ENCODE data around the gene IDS. TPM values are rescaled to one million over a fixed set of nuclear protein-coding genes. Genes with fewer than 3 reads are reported as not detected.
"Not testable (repeated sequence)": the region's sequence is repeated elsewhere in the genome, so short reads cannot be mapped to it uniquely, and the experiment has no call there.

IDS gene
- total RNA-seq, 1 donor from 2014 or later: 43.6 TPM

- DNase-seq (ENCODE audit: low spot score): no peak
Measured at GRCh38 chrX:149499766-149500165, 5.3 kb downstream of the IDS start.

DNA sequence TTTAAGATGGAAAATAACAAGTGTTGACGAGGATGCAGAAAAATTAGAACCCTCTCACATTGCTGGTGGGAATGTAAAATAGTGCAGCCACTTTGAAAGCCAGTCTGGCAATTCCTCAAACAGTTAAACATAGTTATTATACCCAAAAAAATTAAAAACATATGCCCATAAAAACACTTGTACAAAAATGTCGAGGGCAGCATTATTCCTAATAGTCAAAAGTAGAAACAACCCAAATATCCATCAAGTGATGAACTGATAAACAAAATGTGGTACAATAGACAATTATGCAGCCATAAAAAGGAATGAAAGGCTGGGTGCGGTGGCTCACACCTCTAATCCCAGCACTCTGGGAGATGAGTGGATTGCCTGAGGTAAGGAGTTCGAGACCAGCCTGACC lies 6.3 kb downstream of the IDS start:
- no peak for DNase-seq (ENCODE audit: low spot score)

DNA sequence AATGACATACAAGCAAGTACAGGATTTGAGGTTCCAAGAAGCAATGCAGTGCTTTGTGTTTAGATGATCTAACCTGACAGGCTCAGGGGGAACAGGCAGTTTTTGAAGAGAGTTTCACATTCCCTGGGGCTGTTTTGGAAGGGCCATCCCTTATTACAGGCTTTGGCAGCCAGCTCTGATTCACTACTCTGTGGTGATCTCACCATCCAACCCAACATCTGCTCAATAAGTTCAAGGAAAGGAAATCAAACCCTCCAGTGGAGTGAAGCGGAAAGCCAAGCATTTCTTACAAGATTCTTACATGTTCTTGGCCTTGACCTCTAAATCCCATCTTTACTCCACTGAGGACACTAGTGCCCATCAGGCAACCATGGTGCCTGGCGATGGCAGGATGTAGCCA lies 7.5 kb downstream of the IDS start:
- DNase-seq (ENCODE audit: low spot score): no peak

GRCh38 chrX:149497054-149497453 lies 8.1 kb downstream of the IDS start:
- no peak for DNase-seq (ENCODE audit: low spot score)

- no peak for DNase-seq (ENCODE audit: low spot score)
Measured at GRCh38 chrX:149495573-149496071, 9.5 kb downstream of the IDS start.

GRCh38 chrX:149494844-149495565 lies 10.1 kb downstream of the IDS start:
- DNase-seq (ENCODE audit: low spot score): no peak

GRCh38 chrX:149493567-149494562 lies 11.2 kb downstream of the IDS start:
- DNase-seq (ENCODE audit: low spot score): no peak

DNA sequence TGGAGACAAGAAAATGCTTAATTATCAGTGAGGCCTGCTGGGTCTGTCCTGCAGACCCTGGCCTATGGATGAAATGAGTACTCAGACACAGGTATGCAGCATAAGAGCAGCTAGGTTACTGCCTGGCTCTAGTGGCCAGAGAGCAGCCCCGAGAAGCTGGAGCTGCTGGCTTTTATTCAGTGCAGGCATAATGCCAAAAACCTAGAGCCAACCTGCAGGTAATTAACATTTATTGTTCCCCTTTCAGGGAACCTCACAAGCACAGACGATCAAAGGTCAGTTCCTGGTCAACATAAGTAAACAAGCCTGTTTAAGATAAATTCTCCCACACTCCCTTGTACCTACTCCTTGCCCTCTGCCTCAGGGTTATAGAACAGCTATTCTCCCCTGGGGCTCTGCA lies 13.3 kb downstream of the IDS start:
- no peak for DNase-seq (ENCODE audit: low spot score)

- DNase-seq (ENCODE audit: low spot score): no peak
Measured at GRCh38 chrX:149490100-149490499, 15.0 kb downstream of the IDS start.

- not testable (repeated sequence) for DNase-seq (ENCODE audit: low spot score)
Measured at GRCh38 chrX:149488411-149489052, 16.6 kb downstream of the IDS start.

DNA sequence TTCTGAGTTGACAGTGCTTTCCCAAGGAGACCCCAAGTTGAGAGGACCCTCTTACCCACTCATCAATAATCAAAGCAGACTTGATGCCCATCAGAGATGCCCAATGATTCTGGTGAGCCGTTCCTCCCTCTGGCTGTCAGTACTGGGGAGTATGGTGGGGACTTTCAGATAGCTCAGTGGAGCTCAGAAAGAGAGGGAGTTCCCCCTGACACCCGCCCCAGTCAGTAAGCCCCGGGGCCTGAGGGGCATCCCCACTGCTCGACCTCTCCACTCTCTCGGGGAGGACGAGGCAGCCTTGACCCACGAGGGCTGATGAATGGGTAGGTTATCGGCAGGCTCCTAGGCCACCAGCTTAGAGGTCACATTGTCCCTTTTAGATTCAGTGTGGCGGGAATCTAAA lies 17.1 kb downstream of the IDS start:
- DNase-seq (ENCODE audit: low spot score): not testable (repeated sequence)

DNA sequence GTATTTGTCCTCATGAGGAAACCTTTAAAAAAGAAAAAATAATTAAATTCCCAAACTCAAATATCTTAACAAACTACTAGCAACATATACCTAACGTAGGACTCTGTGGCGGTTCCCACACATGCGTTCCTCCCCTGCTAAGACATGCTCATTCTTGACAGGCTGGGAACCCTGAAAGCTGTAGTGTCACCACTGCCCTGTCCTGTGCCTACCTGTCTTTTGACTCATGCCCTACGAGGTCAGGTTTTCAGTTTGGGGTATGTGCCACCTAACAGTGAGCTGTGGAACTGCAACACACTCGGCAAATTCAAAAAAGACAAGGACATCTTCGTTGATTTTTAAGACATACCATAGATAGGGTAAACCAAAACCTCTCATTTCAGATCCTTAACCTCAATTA lies 17.8 kb downstream of the IDS start:
- no peak for DNase-seq (ENCODE audit: low spot score)

DNA sequence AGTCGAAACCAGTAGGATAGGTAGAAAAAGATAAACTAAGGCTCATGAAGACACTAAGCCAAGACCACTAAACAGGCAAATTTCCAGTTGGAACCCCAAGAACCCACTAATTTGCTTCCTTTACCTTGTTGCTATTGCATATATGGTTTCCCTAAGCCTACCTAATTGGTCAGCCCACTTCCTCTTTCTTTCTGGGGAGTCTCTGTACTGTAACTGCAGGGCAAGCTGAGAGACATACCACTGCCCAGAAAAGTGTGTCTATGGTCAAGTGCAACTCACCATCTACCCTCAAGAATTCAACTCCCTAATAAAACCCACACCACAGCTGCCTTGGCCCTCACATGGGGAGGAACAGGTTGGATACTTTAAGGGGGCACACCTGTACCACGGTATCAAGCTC lies 28.6 kb downstream of the IDS start:
- DNase-seq (ENCODE audit: low spot score): no peak

GRCh38 chrX:149473966-149474365 lies 31.1 kb downstream of the IDS start:
- DNase-seq (ENCODE audit: low spot score): no peak

- no peak for DNase-seq (ENCODE audit: low spot score)
Measured at GRCh38 chrX:149473092-149473491, 32.0 kb downstream of the IDS start.

DNA sequence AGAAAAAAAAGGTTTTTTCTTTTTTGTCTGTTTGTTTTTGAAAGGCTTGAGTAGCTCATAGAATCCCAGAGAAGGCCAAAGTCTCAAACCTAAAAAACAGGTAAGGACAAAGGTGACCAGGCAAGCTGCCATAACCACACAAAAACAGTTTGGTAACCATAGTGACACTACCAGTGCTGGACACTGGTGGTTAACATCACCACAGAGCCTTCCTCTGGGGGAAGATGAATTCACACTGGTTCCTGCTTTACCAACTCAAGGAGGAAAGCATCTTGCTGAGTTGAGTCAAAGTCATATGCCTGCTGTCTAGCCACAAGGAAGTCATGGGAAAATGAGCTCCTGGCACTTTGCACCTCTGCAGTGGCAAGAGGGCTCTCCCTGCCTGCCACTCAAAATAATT lies 32.5 kb downstream of the IDS start:
- DNase-seq (ENCODE audit: low spot score): no peak

DNA sequence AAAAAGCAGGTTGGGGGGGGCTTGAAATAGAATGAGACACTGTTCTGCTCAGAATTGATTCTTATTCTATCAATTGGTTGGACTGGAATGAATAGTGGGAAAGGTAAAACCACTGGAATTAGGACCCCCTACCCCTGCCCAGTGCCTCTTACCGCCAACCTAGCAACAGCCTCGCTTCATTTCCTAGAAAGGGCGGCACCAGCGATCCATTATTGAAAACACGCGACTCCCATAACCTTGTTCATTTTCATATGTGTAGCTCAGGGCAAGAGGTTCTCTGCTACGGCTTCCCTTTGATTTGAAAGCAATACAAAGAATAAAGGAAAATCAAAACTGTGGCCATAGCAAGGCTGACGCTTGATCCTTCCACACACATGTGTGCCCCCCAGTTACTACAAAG lies 33.7 kb downstream of the IDS start:
- DNase-seq (ENCODE audit: low spot score): no peak

DNA sequence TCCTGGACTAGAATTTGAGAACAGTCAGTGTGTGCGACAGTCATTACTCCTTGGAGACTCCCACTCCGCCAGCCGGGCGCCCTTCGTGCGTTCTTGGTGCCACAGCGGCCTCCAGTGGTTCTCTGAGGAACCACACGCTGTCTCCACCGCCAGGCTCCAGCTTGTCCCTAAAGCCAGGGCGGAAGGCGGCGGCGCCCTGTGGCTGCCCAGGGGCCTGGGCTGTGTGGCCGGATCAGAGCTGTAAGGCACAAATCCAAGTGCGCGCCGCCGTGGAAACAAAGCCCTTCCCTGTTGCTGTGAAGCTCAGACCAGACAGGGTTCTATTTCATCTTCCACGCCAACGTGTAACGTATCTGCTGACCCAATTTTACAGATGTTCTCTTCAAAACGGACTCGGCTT lies 34.2 kb downstream of the IDS start:
- peak; percentile 68 for DNase-seq (ENCODE audit: low spot score)

- no peak for DNase-seq (ENCODE audit: low spot score)
Measured at GRCh38 chrX:149469406-149469805, 35.7 kb downstream of the IDS start.

DNA sequence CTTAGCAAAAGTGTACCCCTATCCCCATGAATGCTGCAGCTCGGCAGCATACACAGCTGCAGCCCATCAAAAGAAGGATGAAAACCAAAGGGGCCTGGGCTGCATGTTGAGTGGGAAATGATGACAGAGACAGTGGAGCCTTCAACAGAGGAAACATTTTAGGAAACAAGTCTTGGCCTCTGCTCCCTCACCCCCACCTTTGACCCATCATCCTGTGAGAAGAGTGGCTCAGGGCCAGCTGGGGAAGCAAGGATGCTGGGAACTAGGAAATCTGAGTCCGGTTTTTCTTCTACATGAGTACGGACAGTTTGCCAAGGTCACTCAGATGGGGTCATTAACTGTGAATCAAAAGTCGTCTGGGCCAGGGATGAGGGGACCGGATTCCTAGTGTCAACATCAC lies 37.2 kb downstream of the IDS start:
- no peak for DNase-seq (ENCODE audit: low spot score)

DNA sequence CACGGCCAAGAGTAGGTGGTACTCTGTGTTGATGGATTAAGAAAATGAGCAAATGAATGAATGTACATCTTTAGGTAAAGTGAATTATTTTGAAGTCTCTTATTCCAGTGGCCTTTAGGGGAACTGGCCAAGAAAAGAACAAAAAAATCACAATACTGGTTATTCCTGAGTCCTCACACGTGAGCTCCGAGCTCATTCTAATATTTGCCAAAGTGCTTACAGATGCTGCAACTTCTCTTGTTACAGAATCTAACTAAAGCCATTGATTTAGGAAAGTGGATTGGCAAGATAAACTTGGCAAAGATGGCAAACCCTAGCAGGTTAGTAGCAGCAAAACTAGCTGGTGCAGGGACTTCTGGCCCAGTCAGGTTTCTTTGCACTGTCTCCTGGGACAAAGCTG lies 37.6 kb downstream of the IDS start:
- no peak for DNase-seq (ENCODE audit: low spot score)

- DNase-seq (ENCODE audit: low spot score): peak; percentile 1
Measured at GRCh38 chrX:149462849-149463248, 42.3 kb downstream of the IDS start.
